AG09309 (cell line): Measurements from ENCODE around the gene KITLG.

ENCODE experiments used
- DNase-seq: peaks from one replicate; pipeline ENCODE4 v3.0.0-alpha.2; 2010; ENCODE audit warnings: low read depth
- H3K4me3 ChIP-seq: 2 replicates; pipeline ENCODE4 v1.5.1; 2011; ENCODE audit warnings: mild to moderate bottlenecking, low read depth, low read length, moderate library complexity; ENCODE audit not compliant: control insufficient read depth
- CTCF ChIP-seq: IDR thresholded peaks from 2 replicates; pipeline ENCODE4 v1.5.1; 2011; ENCODE audit warnings: mild to moderate bottlenecking, low read depth, low read length, inconsistent platforms; ENCODE audit not compliant: insufficient read depth, control insufficient read depth; ENCODE audit errors: missing control alignments

The KITLG gene

DNA sequence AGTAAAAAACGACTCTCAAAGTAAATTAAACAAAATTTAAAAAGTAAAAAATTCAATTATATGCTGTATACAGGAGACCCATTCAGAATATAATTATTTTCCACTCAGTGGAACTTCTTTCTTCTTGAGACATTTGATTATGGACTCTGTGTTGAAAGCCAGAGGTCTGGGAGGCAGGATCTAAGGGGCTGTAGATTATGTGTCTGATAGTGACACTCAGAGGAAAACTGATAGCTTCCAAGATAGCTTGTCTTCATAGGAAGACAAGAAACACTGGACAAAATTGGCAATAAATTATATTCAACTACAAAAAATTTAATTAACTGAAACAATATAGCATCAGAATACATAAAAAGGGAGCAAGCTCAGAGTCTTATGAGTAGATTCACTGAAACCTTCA, 135.8 kb downstream of the KITLG start:
- no peak for DNase-seq
- TF ChIP-seq CTCF, result no peak
- no peak overlapping the region for H3K4me3 ChIP-seq
